IMR-90 (cell line): ENCODE measurements around the gene IFI27L1. TPM values are rescaled to one million over a fixed set of nuclear protein-coding genes. Genes with fewer than 3 reads are reported as not detected.

Source experiments
- ATAC-seq: fragments of 200-7000 bp; cut with Tn5 transposase; 2 replicates; pipeline ENCODE4 v1.9.1; 2020; ENCODE audit warnings: low read depth, mild to moderate bottlenecking, moderate library complexity
- BruUV-seq: library from RNA; stranded (reverse); fragments of 400-500 nt; replicated peaks from 2 replicates; lab custom pipeline; 2021; lab: Mats Ljungman, UMichigan
- CTCF ChIA-PET: fragments of 300-600 bp; formaldehyde crosslinking; extraction: SDS; loops from one replicate; lab custom pipeline; 2021; ENCODE audit warnings: antibody characterized with exemption; lab: Yijun Ruan, JAX
- POLR2A ChIA-PET: fragments of 300-600 bp; sonication (Branson Sonifier 250); formaldehyde crosslinking; loops from one replicate; lab custom pipeline; 2022; ENCODE audit warnings: antibody characterized with exemption; ENCODE audit not compliant: unreplicated experiment; lab: Charles Lee
- DNase-seq: peaks from one replicate; pipeline ENCODE4 v3.0.0; 2013
- H2AFZ ChIP-seq: replicated peaks from 2 replicates; pipeline ENCODE3; 2013; ENCODE audit warnings: low read length, mild to moderate bottlenecking; ENCODE audit not compliant: poor library complexity
- H2AK5ac ChIP-seq: 2 replicates; pipeline ENCODE4 v1.6.1; 2013; ENCODE audit warnings: low read depth, low read length, inconsistent platforms
- H2AK9ac ChIP-seq: replicated peaks from 2 replicates; pipeline ENCODE3; 2013; ENCODE audit warnings: mild to moderate bottlenecking, low read depth, low read length, moderate library complexity; ENCODE audit not compliant: poor library complexity
- H2BK120ac ChIP-seq: 2 replicates; pipeline ENCODE4 v1.6.1; 2013; ENCODE audit warnings: low read depth, low read length, inconsistent platforms
- H2BK15ac ChIP-seq: 3 replicates; pipeline ENCODE4 v1.6.1; 2013; ENCODE audit warnings: low read depth, low read length, inconsistent platforms
- H2BK20ac ChIP-seq: 2 replicates; pipeline ENCODE4 v1.6.1; 2013; ENCODE audit warnings: low read depth, mild to moderate bottlenecking, inconsistent platforms, low read length, moderate library complexity
- H2BK5ac ChIP-seq: 2 replicates; pipeline ENCODE4 v1.6.1; 2013; ENCODE audit warnings: mild to moderate bottlenecking, low read depth, low read length, inconsistent platforms; ENCODE audit not compliant: poor library complexity, severe bottlenecking
- H3K14ac ChIP-seq: replicated peaks from 2 replicates; pipeline ENCODE4 v1.6.1; 2013; ENCODE audit warnings: low read depth, low read length, inconsistent platforms
- H3K18ac ChIP-seq: 2 replicates; pipeline ENCODE4 v1.6.1; 2013; ENCODE audit warnings: low read depth, low read length, control low read depth
- H3K23ac ChIP-seq: 2 replicates; pipeline ENCODE4 v1.6.1; 2013; ENCODE audit warnings: low read depth, low read length, inconsistent platforms
- H3K27ac ChIP-seq: 2 replicates; pipeline ENCODE4 v1.5.1; 2013; ENCODE audit warnings: mild to moderate bottlenecking, control low read depth, low read length; ENCODE audit not compliant: insufficient read depth
- H3K27me3 ChIP-seq: 2 replicates; pipeline ENCODE4 v1.6.1; 2013; ENCODE audit warnings: low read length; ENCODE audit not compliant: control insufficient read depth, insufficient read depth
- H3K36me3 ChIP-seq: 2 replicates; pipeline ENCODE4 v1.6.1; 2013; ENCODE audit warnings: low read length, mixed read lengths; ENCODE audit not compliant: control insufficient read depth, insufficient read depth
- H3K4ac ChIP-seq: 2 replicates; pipeline ENCODE4 v1.6.1; 2013; ENCODE audit warnings: low read depth, low read length, inconsistent platforms
- H3K4me1 ChIP-seq: 2 replicates; pipeline ENCODE4 v1.6.1; 2013; ENCODE audit warnings: low read length, mixed read lengths; ENCODE audit not compliant: control insufficient read depth, insufficient read depth
- H3K4me2 ChIP-seq: 2 replicates; pipeline ENCODE4 v1.6.1; 2013; ENCODE audit warnings: low read depth, mild to moderate bottlenecking, control low read depth, low read length, moderate library complexity
- H3K4me3 ChIP-seq: 2 replicates; pipeline ENCODE4 v1.5.1; 2013; ENCODE audit warnings: low read depth, mild to moderate bottlenecking, control low read depth, low read length, moderate library complexity; ENCODE audit not compliant: insufficient read depth
- H3K56ac ChIP-seq: 2 replicates; pipeline ENCODE4 v1.6.1; 2013; ENCODE audit warnings: low read length, inconsistent platforms; ENCODE audit not compliant: insufficient read depth; ENCODE audit errors: extremely low read depth
- H3K79me1 ChIP-seq, 2 experiments: 2 replicates each; pipeline ENCODE4 v1.6.1; 2013; ENCODE audit warnings: low read length in 2 of 2, inconsistent platforms in 1 of 2, low read depth in 1 of 2
- H3K9ac ChIP-seq: 2 replicates; pipeline ENCODE4 v1.6.1; 2013; ENCODE audit warnings: low read depth, low read length, control low read depth
- H3K9me1 ChIP-seq: 2 replicates; pipeline ENCODE4 v1.6.1; 2013; ENCODE audit warnings: low read length, inconsistent platforms; ENCODE audit not compliant: insufficient read depth
- H3K9me3 ChIP-seq: 2 replicates; pipeline ENCODE4 v1.6.1; 2013; ENCODE audit warnings: low read length; ENCODE audit not compliant: control insufficient read depth, insufficient read depth
- H4K20me1 ChIP-seq: 2 replicates; pipeline ENCODE4 v1.6.1; 2013; ENCODE audit warnings: low read length, inconsistent platforms; ENCODE audit not compliant: insufficient read depth
- H4K5ac ChIP-seq: 2 replicates; pipeline ENCODE4 v1.6.1; 2013; ENCODE audit warnings: mild to moderate bottlenecking, low read depth, low read length, control low read depth
- H4K8ac ChIP-seq, 2 experiments: 2 replicates each; pipeline ENCODE4 v1.6.1; 2013; ENCODE audit warnings: low read depth in 2 of 2, low read length in 2 of 2, control low read depth in 1 of 2, inconsistent platforms in 1 of 2
- H4K91ac ChIP-seq: 2 replicates; pipeline ENCODE4 v1.6.1; 2013; ENCODE audit warnings: low read depth, low read length, inconsistent platforms; ENCODE audit not compliant: insufficient read depth
- CHD1 ChIP-seq: IDR thresholded peaks from 2 replicates; pipeline ENCODE4 v1.6.1; 2012; ENCODE audit warnings: low read depth, low read length, improper control_type of control experiment
- POLR2A ChIP-seq: IDR thresholded peaks from 2 replicates; pipeline ENCODE4 v1.6.1; 2012; ENCODE audit warnings: mild to moderate bottlenecking, low read depth, low read length
- RCOR1 ChIP-seq: IDR thresholded peaks from 2 replicates; pipeline ENCODE4 v1.6.1; 2012; ENCODE audit warnings: mild to moderate bottlenecking, low read length, improper control_type of control experiment; ENCODE audit not compliant: insufficient replicate concordance
- RFX5 ChIP-seq: IDR thresholded peaks from 2 replicates; pipeline ENCODE4 v1.8.0; 2012; ENCODE audit warnings: low read depth, mild to moderate bottlenecking, low read length, moderate library complexity
- WGBS, 2 experiments: methylation state at CpG; one replicate each; pipeline versions ENCODE4 v1.1.5 to v1.1.7; 2013; ENCODE audit warnings: missing lambda C conversion rate in 2 of 2; ENCODE audit not compliant: insufficient read length in 1 of 2; ENCODE audit errors: extremely low coverage in 2 of 2; 5-methylcytosine and 5-hydroxymethylcytosine counted together
- dilution Hi-C: fragments of 300-500 bp; cut with HindIII; formaldehyde crosslinking; loops from one replicate; pipeline ENCODE4 v1.14.3; 2018; ENCODE audit warnings: low sequenced_read_pairs; ENCODE audit not compliant: unreplicated experiment
- in situ Hi-C: fragments of 300-500 bp; cut with MboI; formaldehyde crosslinking; loops from 3 replicates; pipeline ENCODE4 v1.14.3; 2019; ENCODE audit warnings: low sequenced_read_pairs, inconsistent platforms, mixed read lengths
- intact Hi-C: fragments of 100-400 bp; cut with micrococcal nuclease; formaldehyde crosslinking; loops from 2 replicates; pipeline ENCODE4 v1.10.0; 2022
- polyA plus RNA-seq, 3 experiments: library from polyadenylated mRNA; depleted of rRNA; stranded (reverse); fragments of >200 nt; gene quantifications; 2 replicates each; pipeline ENCODE4 v1.2.3, GENCODE V29; 2012; ENCODE audit warnings: low replicate concordance in 1 of 3
- total RNA-seq: library from RNA; depleted of rRNA; stranded (reverse); fragments of >200 nt; gene quantifications from 2 replicates; pipeline ENCODE4 v1.2.3, GENCODE V29; 2012
- TF ChIP-seq, protein P1 (sequence below): fragments of 150-350 bp; IDR thresholded peaks from 2 replicates; pipeline ENCODE4 v1.6.1; 2016; ENCODE audit warnings: low read depth, mild to moderate bottlenecking, low read length, moderate library complexity, borderline replicate concordance

Gene IFI27L1
- total and polyA plus RNA-seq, 2 of the 4 experiments (the other 2 are of a cell fraction), result 13.3 to 24.3 TPM

DNA sequence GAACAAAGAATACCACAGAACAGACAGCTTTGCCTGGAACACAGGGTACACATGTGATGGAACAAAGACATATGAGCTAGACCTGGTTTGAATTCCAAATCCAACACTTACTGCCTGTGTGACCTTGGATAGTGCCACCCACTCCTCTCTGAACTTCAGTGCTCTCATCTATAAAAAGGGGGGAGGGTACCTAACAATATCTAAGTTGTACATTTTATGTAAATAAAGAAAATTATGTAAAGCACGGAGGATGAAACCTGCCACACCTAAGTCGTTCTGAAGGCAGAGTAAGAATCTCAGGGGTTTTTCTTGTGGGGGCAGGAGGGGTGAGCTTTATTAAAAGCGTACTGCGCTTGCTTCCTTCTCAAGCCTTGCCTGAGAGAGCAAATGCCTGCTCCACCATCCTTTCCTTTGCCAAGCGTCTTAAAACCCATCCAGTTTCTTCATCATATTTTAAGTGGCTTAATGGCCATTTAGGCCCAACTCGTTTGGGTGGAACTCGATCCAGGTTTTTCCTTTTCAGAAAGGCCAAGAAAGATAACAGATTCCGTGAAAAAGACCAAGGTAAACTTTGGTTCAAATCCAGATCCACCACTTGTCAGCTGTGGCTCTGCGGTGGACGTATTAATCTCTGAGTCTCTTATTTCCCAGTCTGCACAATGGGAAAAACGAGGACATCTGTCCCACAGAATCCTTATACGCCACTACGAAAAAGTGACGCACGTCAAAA, 1.1 kb upstream of the IFI27L1 start:
- intact Hi-C loops, result loop anchor here (2.0 to 5.0 kb wide), 2 partner anchors 49 to 748 kb away; partner anchors contain the start of genes BTBD7 and IFI27L2
- peak overlapping the region; percentile 70 for H3K27ac ChIP-seq
- peak overlapping the region; percentile 58 for H2AK9ac ChIP-seq
- dilution Hi-C loops, result no loop called here
- peak overlapping the region; percentile 84 for H3K4me3 ChIP-seq
- peaks cover 6% of the 10 kb centered on the region for H3K9me1 ChIP-seq
- ATAC-seq (no peak; the same call in 1 of the 2 replicates), DNase-seq (peak; percentile 42)
- peak overlapping the region; percentile 91 for H2AFZ ChIP-seq
- peaks cover 32% of the 10 kb centered on the region for H4K20me1 ChIP-seq
- peak overlapping the region; percentile 38 for H2BK5ac ChIP-seq
- peaks cover 6% of the 10 kb centered on the region for H3K4me1 ChIP-seq
- no TSS peak for BruUV-seq
- H3K79me1 ChIP-seq, result peaks cover 22 to 50% of the 10 kb centered on the region in 2 experiments
- no peaks in the 10 kb centered on the region for H3K9me3 ChIP-seq
- ChIA-PET POLR2A (interaction anchor here (1.2 kb wide), 1 partner anchor 20 kb away, joined by 3 read pairs; no protein-coding TSS in a partner anchor), CTCF (interaction anchor here (0.7 to 1.6 kb wide), 2 partner anchors 44 to 57 kb away, joined by 3 to 8 read pairs; no protein-coding TSS in a partner anchor)
- peak overlapping the region; percentile 17 for H3K4ac ChIP-seq
- 0% methylated on average over 4 of the region's 15 CpGs; no CpG with 5 or more reads in 1 of the 2 experiments for WGBS, 2 experiments
- no peaks in the 10 kb centered on the region for H3K27me3 ChIP-seq
- peaks cover 15% of the 10 kb centered on the region for H3K36me3 ChIP-seq
- no peak for TF ChIP-seq CHD1
- TF ChIP-seq RCOR1, result no peak
- TF ChIP-seq, protein P1, sequence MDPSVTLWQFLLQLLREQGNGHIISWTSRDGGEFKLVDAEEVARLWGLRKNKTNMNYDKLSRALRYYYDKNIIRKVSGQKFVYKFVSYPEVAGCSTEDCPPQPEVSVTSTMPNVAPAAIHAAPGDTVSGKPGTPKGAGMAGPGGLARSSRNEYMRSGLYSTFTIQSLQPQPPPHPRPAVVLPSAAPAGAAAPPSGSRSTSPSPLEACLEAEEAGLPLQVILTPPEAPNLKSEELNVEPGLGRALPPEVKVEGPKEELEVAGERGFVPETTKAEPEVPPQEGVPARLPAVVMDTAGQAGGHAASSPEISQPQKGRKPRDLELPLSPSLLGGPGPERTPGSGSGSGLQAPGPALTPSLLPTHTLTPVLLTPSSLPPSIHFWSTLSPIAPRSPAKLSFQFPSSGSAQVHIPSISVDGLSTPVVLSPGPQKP, result no peak
- TF ChIP-seq RFX5, result no peak
- TF ChIP-seq POLR2A, result no peak
- H4K5ac ChIP-seq, result peak overlapping the region; percentile 77
- H2AK5ac ChIP-seq, result no peak overlapping the region; the same call in 1 of the 2 replicates
- peak overlapping the region; percentile 77 for H3K18ac ChIP-seq
- H3K4me2 ChIP-seq, result peak overlapping the region; percentile 99
- H4K8ac ChIP-seq, result peak overlapping the region; percentile 39 to 43; a peak in 3 of 4 replicates
- H4K91ac ChIP-seq, result no peak overlapping the region
- peak overlapping the region; percentile 22; the same call in 1 of the 2 replicates for H3K56ac ChIP-seq
- H3K9ac ChIP-seq, result peak overlapping the region; percentile 84
- no peak overlapping the region for H2BK120ac ChIP-seq
- H2BK15ac ChIP-seq, result no peak overlapping the region
- peak overlapping the region; percentile 32 for H3K14ac ChIP-seq
- no peak overlapping the region for H2BK20ac ChIP-seq
- peak overlapping the region; percentile 65 for H3K23ac ChIP-seq
- in situ Hi-C loops, result no loop called here
